Measurements from ENCODE around the gene IAH1.

Gene IAH1

DNA sequence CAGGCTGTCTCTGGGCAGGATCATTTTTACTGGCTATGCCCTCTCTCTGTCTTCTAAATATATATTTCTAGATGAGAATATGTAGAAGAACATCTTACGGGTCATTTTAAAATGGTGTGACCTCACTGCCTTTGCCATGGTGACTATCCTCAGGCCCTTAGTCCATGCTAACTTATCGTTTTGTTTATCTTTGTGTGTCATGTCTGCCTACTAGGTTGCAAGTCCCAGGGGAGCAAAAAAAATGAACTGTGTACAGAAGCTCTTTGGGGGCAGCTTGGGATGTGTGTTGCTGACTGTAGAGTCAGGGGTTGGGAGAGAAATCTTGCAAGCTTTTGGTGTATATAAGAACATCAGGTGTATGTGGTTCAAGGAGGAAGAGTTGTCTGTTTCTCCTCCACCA, 39.9 kb upstream of the IAH1 start:
- no peaks in the 10 kb centered on the region for H3K27me3 ChIP-seq (ENCODE audit: control insufficient read depth, low read length)
- no peak overlapping the region for H3K27ac ChIP-seq (ENCODE audit: low read depth, low read length)
- no peaks in the 10 kb centered on the region for H4K20me1 ChIP-seq (ENCODE audit: control insufficient read depth, insufficient read depth, low read depth, low read length)
- no peak for TF ChIP-seq EZH2phosphoT487 (IDR thresholded peaks at IDR 0.05; ENCODE audit: borderline replicate concordance, low read length)
- TF ChIP-seq, protein P1, sequence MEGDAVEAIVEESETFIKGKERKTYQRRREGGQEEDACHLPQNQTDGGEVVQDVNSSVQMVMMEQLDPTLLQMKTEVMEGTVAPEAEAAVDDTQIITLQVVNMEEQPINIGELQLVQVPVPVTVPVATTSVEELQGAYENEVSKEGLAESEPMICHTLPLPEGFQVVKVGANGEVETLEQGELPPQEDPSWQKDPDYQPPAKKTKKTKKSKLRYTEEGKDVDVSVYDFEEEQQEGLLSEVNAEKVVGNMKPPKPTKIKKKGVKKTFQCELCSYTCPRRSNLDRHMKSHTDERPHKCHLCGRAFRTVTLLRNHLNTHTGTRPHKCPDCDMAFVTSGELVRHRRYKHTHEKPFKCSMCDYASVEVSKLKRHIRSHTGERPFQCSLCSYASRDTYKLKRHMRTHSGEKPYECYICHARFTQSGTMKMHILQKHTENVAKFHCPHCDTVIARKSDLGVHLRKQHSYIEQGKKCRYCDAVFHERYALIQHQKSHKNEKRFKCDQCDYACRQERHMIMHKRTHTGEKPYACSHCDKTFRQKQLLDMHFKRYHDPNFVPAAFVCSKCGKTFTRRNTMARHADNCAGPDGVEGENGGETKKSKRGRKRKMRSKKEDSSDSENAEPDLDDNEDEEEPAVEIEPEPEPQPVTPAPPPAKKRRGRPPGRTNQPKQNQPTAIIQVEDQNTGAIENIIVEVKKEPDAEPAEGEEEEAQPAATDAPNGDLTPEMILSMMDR (IDR thresholded peaks at IDR 0.05; ENCODE audit: low read depth, low read length, poor library complexity, severe bottlenecking): no peak
- H3K9me3 ChIP-seq (ENCODE audit: control insufficient read depth, insufficient read depth, low read length): no peaks in the 10 kb centered on the region
- H3K4me3 ChIP-seq (ENCODE audit: low read length): no peak overlapping the region
- H3K79me2 ChIP-seq (ENCODE audit: control insufficient read depth, low read length): no peaks in the 10 kb centered on the region
- H3K36me3 ChIP-seq (ENCODE audit: control insufficient read depth, low read length): peaks cover 86% of the 10 kb centered on the region
- H3F3A ChIP-seq (ENCODE audit: control insufficient read depth, insufficient read depth): no peaks in the 10 kb centered on the region
- no peaks in the 10 kb centered on the region for H3K9me2 ChIP-seq (replicated peaks; ENCODE audit: control insufficient read depth, low read length)
- H3K4me2 ChIP-seq (ENCODE audit: low read length): no peak overlapping the region
- H3K4me1 ChIP-seq (ENCODE audit: control insufficient read depth, low read length): no peaks in the 10 kb centered on the region

DNA sequence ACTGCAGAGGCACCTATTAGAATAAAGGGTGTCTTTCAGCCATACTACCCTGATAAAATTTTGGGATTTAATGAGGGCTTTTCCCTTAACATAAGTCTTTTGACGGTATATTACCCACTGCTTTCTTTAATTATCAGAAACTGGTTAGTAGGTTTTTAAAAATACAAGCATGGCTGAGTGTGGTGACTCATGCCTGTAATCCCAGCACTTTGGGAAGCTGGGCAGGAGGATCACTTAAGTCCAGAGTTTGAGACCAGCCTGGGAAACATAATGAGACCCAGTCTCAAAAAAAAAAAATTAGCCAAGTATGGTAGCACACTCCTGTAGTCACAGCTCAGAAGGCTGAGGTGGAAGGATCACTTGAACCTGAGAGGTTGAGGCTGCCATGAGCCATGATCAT, 34.8 kb upstream of the IAH1 start:
- no peaks in the 10 kb centered on the region for H4K20me1 ChIP-seq (ENCODE audit: control insufficient read depth, insufficient read depth, low read depth, low read length)
- no peak overlapping the region for H3K4me3 ChIP-seq (ENCODE audit: low read length)
- no peaks in the 10 kb centered on the region for H3K4me1 ChIP-seq (ENCODE audit: control insufficient read depth, low read length)
- H3K9me2 ChIP-seq (replicated peaks; ENCODE audit: control insufficient read depth, low read length): no peaks in the 10 kb centered on the region
- H3K27me3 ChIP-seq (ENCODE audit: control insufficient read depth, low read length): no peaks in the 10 kb centered on the region
- no peak overlapping the region for H3K4me2 ChIP-seq (ENCODE audit: low read length)
- no peaks in the 10 kb centered on the region for H3K9me3 ChIP-seq (ENCODE audit: control insufficient read depth, insufficient read depth, low read length)
- H3K27ac ChIP-seq (ENCODE audit: low read depth, low read length): no peak overlapping the region
- TF ChIP-seq, protein P1 (IDR thresholded peaks at IDR 0.05; ENCODE audit: low read depth, low read length, poor library complexity, severe bottlenecking): no peak
- H3F3A ChIP-seq (ENCODE audit: control insufficient read depth, insufficient read depth): no peaks in the 10 kb centered on the region
- H3K79me2 ChIP-seq (ENCODE audit: control insufficient read depth, low read length): no peaks in the 10 kb centered on the region
- H3K36me3 ChIP-seq (ENCODE audit: control insufficient read depth, low read length): peaks cover 81% of the 10 kb centered on the region

DNA sequence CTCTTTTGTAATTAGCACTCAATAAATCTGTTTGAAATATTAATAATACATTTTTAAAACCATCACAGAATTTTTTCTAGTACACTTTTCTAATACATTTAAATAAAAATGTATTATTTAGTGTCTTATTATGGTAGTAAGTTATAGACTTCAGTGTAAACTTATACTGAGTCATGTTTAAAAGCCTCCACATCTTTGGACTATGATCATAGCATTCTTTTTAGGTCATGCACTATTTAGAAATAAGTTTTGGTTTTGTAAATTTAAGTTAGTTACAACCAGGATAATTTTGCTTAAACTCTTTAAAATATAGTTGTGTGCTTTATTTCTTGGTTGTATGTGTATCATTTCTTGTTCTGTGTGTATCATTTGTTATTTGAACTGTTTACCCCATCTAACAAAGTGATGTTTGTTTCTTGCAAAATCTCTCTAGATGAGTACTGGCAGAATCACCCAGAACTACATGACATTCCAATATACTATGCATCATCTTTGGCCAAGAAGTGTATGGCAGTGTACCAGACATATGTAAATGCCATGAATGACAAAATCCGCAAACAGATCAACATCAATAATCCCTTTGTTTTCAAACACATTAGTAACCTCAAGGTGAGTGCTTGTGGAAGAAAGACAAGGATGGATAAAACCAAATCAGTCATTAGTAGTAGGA, 34.2 kb upstream of the IAH1 start:
- Histone ChIP-seq H4K20me1 (ENCODE audit: control insufficient read depth, insufficient read depth, low read depth, low read length) (no peaks in the 10 kb centered on the region), H3K36me3 (ENCODE audit: control insufficient read depth, low read length) (peaks cover 81% of the 10 kb centered on the region), H3K79me2 (ENCODE audit: control insufficient read depth, low read length) (no peaks in the 10 kb centered on the region), H3F3A (ENCODE audit: control insufficient read depth, insufficient read depth) (no peaks in the 10 kb centered on the region), H3K4me1 (ENCODE audit: control insufficient read depth, low read length) (no peaks in the 10 kb centered on the region), H3K9me2 (replicated peaks; ENCODE audit: control insufficient read depth, low read length) (no peaks in the 10 kb centered on the region), H3K27me3 (ENCODE audit: control insufficient read depth, low read length) (no peaks in the 10 kb centered on the region), H3K4me2 (ENCODE audit: low read length) (no peak overlapping the region), H3K27ac (ENCODE audit: low read depth, low read length) (no peak overlapping the region), H3K9me3 (ENCODE audit: control insufficient read depth, insufficient read depth, low read length) (no peaks in the 10 kb centered on the region), H3K4me3 (ENCODE audit: low read length) (no peak overlapping the region)
- TF ChIP-seq, protein P1 (IDR thresholded peaks at IDR 0.05; ENCODE audit: low read depth, low read length, poor library complexity, severe bottlenecking): no peak
- TF ChIP-seq EZH2phosphoT487 (IDR thresholded peaks at IDR 0.05; ENCODE audit: borderline replicate concordance, low read length): no peak
